Mammary epithelial cell (primary cell): ENCODE results near the gene CROCC.

Experiments used
- CTCF ChIP-seq, 2 donors: IDR thresholded peaks in 1 of 2; conservative IDR thresholded peaks in 1 of 2; 2 replicates each; pipeline ENCODE4 v1.5.1; 2011 to 2012; ENCODE audit warnings: inconsistent platforms in 2 of 2, low read length in 2 of 2, mild to moderate bottlenecking in 2 of 2, control low read depth in 1 of 2, low read depth in 1 of 2; ENCODE audit not compliant: insufficient read depth in 1 of 2; ENCODE audit errors: extremely low read depth in 1 of 2
- EZH2 ChIP-seq: IDR thresholded peaks from 2 replicates; pipeline ENCODE4 v1.6.1; 2012; ENCODE audit warnings: low read length, inconsistent platforms, borderline replicate concordance

GRCh38 chr1:16924216-16924918 lies 2.6 kb downstream of the CROCC start:
- TF ChIP-seq CTCF (conservative IDR thresholded peaks at IDR 0.05 in 1 of 2, IDR thresholded peaks at IDR 0.05 in 1 of 2; ENCODE audit: extremely low read depth in 1 of 2, insufficient read depth in 1 of 2, low read depth in 1 of 2, low read length in 2 of 2) (no peak), EZH2 (no peak)
